Liver (tissue), 3 donors: Measurements from ENCODE around the gene DSC1.

Source experiments
- EGR1 ChIP-seq, 2 donors: IDR thresholded peaks; 2 replicates each; pipeline ENCODE4 v1.6.1; 2016 to 2018; ENCODE audit warnings: antibody characterized with exemption in 2 of 2, low read depth in 2 of 2
- GABPA ChIP-seq, 2 donors: IDR thresholded peaks in 1 of 2; conservative IDR thresholded peaks in 1 of 2; 2 replicates each; pipeline ENCODE4 v1.6.1; 2016; ENCODE audit warnings: antibody characterized with exemption in 2 of 2, mild to moderate bottlenecking in 1 of 2, moderate library complexity in 1 of 2
- HNF4A ChIP-seq, 2 donors: conservative IDR thresholded peaks; 2 replicates each; pipeline ENCODE4 v1.6.1; 2016; ENCODE audit warnings: antibody characterized with exemption in 2 of 2, mild to moderate bottlenecking in 2 of 2
- HNF4G ChIP-seq: IDR thresholded peaks from 2 replicates; pipeline ENCODE4 v1.6.1; 2016; ENCODE audit warnings: antibody characterized with exemption
- JUND ChIP-seq, 2 donors: IDR thresholded peaks; 2 replicates each; pipeline ENCODE4 v1.6.1; 2016; ENCODE audit warnings: antibody characterized with exemption in 2 of 2
- MAX ChIP-seq: IDR thresholded peaks from 2 replicates; pipeline ENCODE4 v1.6.1; 2016; ENCODE audit warnings: antibody characterized with exemption
- NR2F2 ChIP-seq: IDR thresholded peaks from 2 replicates; pipeline ENCODE4 v1.6.1; 2016; ENCODE audit warnings: antibody characterized with exemption
- RAD21 ChIP-seq, 2 donors: IDR thresholded peaks; 2 replicates each; pipeline ENCODE4 v1.6.1; 2016; ENCODE audit warnings: antibody characterized with exemption in 2 of 2, mild to moderate bottlenecking in 2 of 2
- SP1 ChIP-seq: IDR thresholded peaks from 2 replicates; pipeline ENCODE4 v1.6.1; 2018; ENCODE audit warnings: antibody characterized with exemption, mild to moderate bottlenecking
- TAF1 ChIP-seq: conservative IDR thresholded peaks from 2 replicates; pipeline ENCODE4 v1.6.1; 2016; ENCODE audit warnings: antibody characterized with exemption, mild to moderate bottlenecking
- YY1 ChIP-seq: IDR thresholded peaks from 2 replicates; pipeline ENCODE4 v1.6.1; 2016; ENCODE audit warnings: antibody characterized with exemption, mild to moderate bottlenecking
- TF ChIP-seq, protein P1 (sequence below): fragments of 150-350 bp; IDR thresholded peaks from 2 replicates; pipeline ENCODE4 v1.5.1; 2017; ENCODE audit warnings: improper control_type of control experiment, low read depth, low read length; ENCODE audit not compliant: missing input control
- TF ChIP-seq, protein P2 (sequence below): IDR thresholded peaks from 2 replicates; pipeline ENCODE4 v1.6.1; 2016; ENCODE audit warnings: antibody characterized with exemption, mild to moderate bottlenecking
- donor health status: healthy.
- donor health status: healthy.

DNA sequence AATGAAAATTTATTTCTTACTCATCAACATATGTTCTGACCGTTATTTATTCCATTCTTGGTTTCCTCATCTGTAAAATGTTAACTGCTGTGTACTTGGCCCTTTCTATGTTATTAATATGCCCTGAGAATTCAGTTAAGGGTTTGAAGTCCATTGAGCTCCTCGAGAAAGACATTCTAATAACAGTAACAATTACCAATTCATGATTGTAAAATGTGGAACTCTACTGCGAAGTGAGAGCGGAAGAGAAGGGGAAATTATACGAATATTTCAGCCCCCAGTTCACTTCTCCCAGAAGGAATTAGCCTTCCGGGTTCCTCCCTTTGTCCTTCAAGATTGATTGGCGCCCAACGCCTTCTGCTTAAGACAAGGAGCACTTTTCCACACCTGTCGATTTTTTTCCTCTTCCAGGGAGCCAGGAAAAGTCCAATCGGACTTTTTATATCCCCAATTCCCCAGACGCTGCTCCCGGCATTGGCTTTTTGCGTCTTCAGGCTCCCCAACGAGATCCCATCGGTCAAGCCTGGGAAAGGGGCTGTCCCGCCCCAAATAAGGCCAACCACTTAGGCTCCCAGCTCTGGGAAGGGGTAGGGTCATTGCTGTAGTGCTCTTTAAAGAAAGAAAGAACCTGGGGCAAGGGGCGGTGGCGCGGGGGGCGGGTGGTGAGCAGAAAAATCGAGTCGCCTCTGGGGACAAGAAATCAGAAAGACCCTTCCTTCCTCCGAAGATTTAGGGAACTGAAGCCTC lies 62.0 kb downstream of the DSC1 start:
- TF ChIP-seq, protein P1, sequence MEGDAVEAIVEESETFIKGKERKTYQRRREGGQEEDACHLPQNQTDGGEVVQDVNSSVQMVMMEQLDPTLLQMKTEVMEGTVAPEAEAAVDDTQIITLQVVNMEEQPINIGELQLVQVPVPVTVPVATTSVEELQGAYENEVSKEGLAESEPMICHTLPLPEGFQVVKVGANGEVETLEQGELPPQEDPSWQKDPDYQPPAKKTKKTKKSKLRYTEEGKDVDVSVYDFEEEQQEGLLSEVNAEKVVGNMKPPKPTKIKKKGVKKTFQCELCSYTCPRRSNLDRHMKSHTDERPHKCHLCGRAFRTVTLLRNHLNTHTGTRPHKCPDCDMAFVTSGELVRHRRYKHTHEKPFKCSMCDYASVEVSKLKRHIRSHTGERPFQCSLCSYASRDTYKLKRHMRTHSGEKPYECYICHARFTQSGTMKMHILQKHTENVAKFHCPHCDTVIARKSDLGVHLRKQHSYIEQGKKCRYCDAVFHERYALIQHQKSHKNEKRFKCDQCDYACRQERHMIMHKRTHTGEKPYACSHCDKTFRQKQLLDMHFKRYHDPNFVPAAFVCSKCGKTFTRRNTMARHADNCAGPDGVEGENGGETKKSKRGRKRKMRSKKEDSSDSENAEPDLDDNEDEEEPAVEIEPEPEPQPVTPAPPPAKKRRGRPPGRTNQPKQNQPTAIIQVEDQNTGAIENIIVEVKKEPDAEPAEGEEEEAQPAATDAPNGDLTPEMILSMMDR = no peak
- TF ChIP-seq HNF4G (no peak), YY1 (no peak), HNF4A (conservative IDR thresholded peaks at IDR 0.05) (no peak), MAX (no peak), NR2F2 (no peak), TAF1 (no peak), GABPA (IDR thresholded peaks at IDR 0.05 in 1 of 2, conservative IDR thresholded peaks at IDR 0.05 in 1 of 2) (no peak), EGR1 (IDR thresholded peaks at IDR 0.05; ENCODE audit: low read depth in 2 of 2) (no peak), SP1 (no peak), RAD21 (IDR thresholded peaks at IDR 0.05) (no peak), JUND (IDR thresholded peaks at IDR 0.05) (no peak)
- TF ChIP-seq, protein P2, sequence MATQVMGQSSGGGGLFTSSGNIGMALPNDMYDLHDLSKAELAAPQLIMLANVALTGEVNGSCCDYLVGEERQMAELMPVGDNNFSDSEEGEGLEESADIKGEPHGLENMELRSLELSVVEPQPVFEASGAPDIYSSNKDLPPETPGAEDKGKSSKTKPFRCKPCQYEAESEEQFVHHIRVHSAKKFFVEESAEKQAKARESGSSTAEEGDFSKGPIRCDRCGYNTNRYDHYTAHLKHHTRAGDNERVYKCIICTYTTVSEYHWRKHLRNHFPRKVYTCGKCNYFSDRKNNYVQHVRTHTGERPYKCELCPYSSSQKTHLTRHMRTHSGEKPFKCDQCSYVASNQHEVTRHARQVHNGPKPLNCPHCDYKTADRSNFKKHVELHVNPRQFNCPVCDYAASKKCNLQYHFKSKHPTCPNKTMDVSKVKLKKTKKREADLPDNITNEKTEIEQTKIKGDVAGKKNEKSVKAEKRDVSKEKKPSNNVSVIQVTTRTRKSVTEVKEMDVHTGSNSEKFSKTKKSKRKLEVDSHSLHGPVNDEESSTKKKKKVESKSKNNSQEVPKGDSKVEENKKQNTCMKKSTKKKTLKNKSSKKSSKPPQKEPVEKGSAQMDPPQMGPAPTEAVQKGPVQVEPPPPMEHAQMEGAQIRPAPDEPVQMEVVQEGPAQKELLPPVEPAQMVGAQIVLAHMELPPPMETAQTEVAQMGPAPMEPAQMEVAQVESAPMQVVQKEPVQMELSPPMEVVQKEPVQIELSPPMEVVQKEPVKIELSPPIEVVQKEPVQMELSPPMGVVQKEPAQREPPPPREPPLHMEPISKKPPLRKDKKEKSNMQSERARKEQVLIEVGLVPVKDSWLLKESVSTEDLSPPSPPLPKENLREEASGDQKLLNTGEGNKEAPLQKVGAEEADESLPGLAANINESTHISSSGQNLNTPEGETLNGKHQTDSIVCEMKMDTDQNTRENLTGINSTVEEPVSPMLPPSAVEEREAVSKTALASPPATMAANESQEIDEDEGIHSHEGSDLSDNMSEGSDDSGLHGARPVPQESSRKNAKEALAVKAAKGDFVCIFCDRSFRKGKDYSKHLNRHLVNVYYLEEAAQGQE = no peak
